Osteocyte (in vitro differentiated cells): ENCODE data around the gene CFAP97D1. TPM values are rescaled to one million over a fixed set of nuclear protein-coding genes. Genes with fewer than 3 reads are reported as not detected.

Experiments used
- DNase-seq: peaks from one replicate; pipeline ENCODE4 v3.0.0; 2021; ENCODE audit warnings: mixed read lengths; ENCODE audit not compliant: unreplicated experiment; ENCODE audit errors: extremely low spot score
- H3K27ac Mint-ChIP-seq: one replicate; pipeline ENCODE4 v1.8.0; 2021; ENCODE audit warnings: mild to moderate bottlenecking, mixed read lengths; ENCODE audit not compliant: unreplicated experiment
- H3K27me3 Mint-ChIP-seq: one replicate; pipeline ENCODE4 v1.8.0; 2021; ENCODE audit warnings: mixed read lengths; ENCODE audit not compliant: unreplicated experiment
- H3K36me3 Mint-ChIP-seq: one replicate; pipeline ENCODE4 v1.8.0; 2021; ENCODE audit warnings: mixed read lengths; ENCODE audit not compliant: unreplicated experiment
- H3K4me1 Mint-ChIP-seq: one replicate; pipeline ENCODE4 v1.8.0; 2021; ENCODE audit warnings: mixed read lengths; ENCODE audit not compliant: unreplicated experiment
- H3K4me3 Mint-ChIP-seq: one replicate; pipeline ENCODE4 v1.8.0; 2021; ENCODE audit warnings: mild to moderate bottlenecking, moderate library complexity, mixed read lengths; ENCODE audit not compliant: unreplicated experiment
- H3K9me3 Mint-ChIP-seq: one replicate; pipeline ENCODE4 v1.8.0; 2021; ENCODE audit warnings: mixed read lengths; ENCODE audit not compliant: unreplicated experiment
- CTCF ChIP-seq: fragments of 200-600 bp; sonication (generic); IDR thresholded peaks from 2 replicates; pipeline ENCODE4 v1.5.0; 2021; ENCODE audit warnings: antibody characterized with exemption, mild to moderate bottlenecking, moderate library complexity
- total RNA-seq: library from RNA; stranded (reverse); gene quantifications from 2 replicates; pipeline ENCODE4 v1.2.1, GENCODE V29; 2021

Gene CFAP97D1
- total RNA-seq, 1 donor from 2014 or later = not detected

GRCh38 chr17:43778337-43779144, 1.7 kb upstream of the CFAP97D1 start, which contains the start of gene DUSP3:
DUSP3 (minus strand) TSS chr17:43778977; CDS start chr17:43778924, 53 bp downstream.
- H3K4me1 Mint-ChIP-seq = peaks cover 12% of the 10 kb centered on the region
- no peak for TF ChIP-seq CTCF
- peak; percentile 96 for DNase-seq
- H3K27me3 Mint-ChIP-seq = peaks cover 2% of the 10 kb centered on the region
- H3K4me3 Mint-ChIP-seq = peak within 1 kb of the TSS; percentile 83
- H3K27ac Mint-ChIP-seq = peak within 1 kb of the TSS; percentile 90
- no peaks in the 10 kb centered on the region for H3K9me3 Mint-ChIP-seq
- H3K36me3 Mint-ChIP-seq = peaks cover 6% of the 10 kb centered on the region

GRCh38 chr17:43779145-43780125, 800 bp upstream of the CFAP97D1 start:
- Mint-ChIP-seq H3K9me3 (no peaks in the 10 kb centered on the region), H3K4me3 (peak overlapping the region; percentile 70), H3K36me3 (no peaks in the 10 kb centered on the region), H3K27ac (peak overlapping the region; percentile 47), H3K27me3 (peaks cover 2% of the 10 kb centered on the region), H3K4me1 (peaks cover 17% of the 10 kb centered on the region)
- DNase-seq = no peak
- TF ChIP-seq CTCF = no peak

- no peak overlapping the region for H3K27ac Mint-ChIP-seq
- H3K27me3 Mint-ChIP-seq = peaks cover 4% of the 10 kb centered on the region
- no peak for DNase-seq
- TF ChIP-seq CTCF = no peak
- no peaks in the 10 kb centered on the region for H3K9me3 Mint-ChIP-seq
- no peak overlapping the region for H3K4me3 Mint-ChIP-seq
- H3K36me3 Mint-ChIP-seq = no peaks in the 10 kb centered on the region
- peaks cover 9% of the 10 kb centered on the region for H3K4me1 Mint-ChIP-seq
Measured at GRCh38 chr17:43782913-43783680, 2.9 kb downstream of the CFAP97D1 start.

- Mint-ChIP-seq H3K9me3 (no peaks in the 10 kb centered on the region), H3K4me3 (no peak overlapping the region), H3K27me3 (peaks cover 6% of the 10 kb centered on the region), H3K4me1 (peaks cover 8% of the 10 kb centered on the region), H3K36me3 (no peaks in the 10 kb centered on the region), H3K27ac (no peak overlapping the region)
- DNase-seq = no peak
- TF ChIP-seq CTCF = no peak
Measured at GRCh38 chr17:43784068-43784467, 3.8 kb downstream of the CFAP97D1 start.
